Subcutaneous adipose tissue (tissue), 4 donors: ENCODE measurements around the gene PRSS23. TPM values are rescaled to one million over a fixed set of nuclear protein-coding genes. Genes with fewer than 3 reads are reported as not detected.

Experiments
- CTCF ChIP-seq: fragments of 450-650 bp; IDR thresholded peaks from one replicate; pipeline ENCODE4 v1.5.1; 2016; ENCODE audit warnings: low read depth, mild to moderate bottlenecking, control low read depth, antibody characterized with exemption, moderate library complexity
- total RNA-seq, 4 donors: library from RNA; depleted of rRNA; stranded (reverse); fragments of >200 nt; gene quantifications; one replicate each; pipeline ENCODE4 v1.1.0, GENCODE V29; 2016

PRSS23 gene
- total RNA-seq, 4 donors from 2014 or later = 14.8 to 29.8 (median 23.4) TPM

GRCh38 chr11:86805873-86806310, 5.5 kb downstream of the PRSS23 start:
- TF ChIP-seq CTCF = no peak

GRCh38 chr11:86806903-86807302, 6.6 kb downstream of the PRSS23 start:
- TF ChIP-seq CTCF = no peak

- no peak for TF ChIP-seq CTCF
Observed at GRCh38 chr11:86807360-86807759, 7.0 kb downstream of the PRSS23 start.

- TF ChIP-seq CTCF = no peak
Observed at GRCh38 chr11:86809561-86809960, 9.2 kb downstream of the PRSS23 start.

- TF ChIP-seq CTCF = no peak
Observed at GRCh38 chr11:86810288-86810687, 9.9 kb downstream of the PRSS23 start.

- no peak for TF ChIP-seq CTCF
Observed at GRCh38 chr11:86811637-86812321, 11.4 kb downstream of the PRSS23 start.

- no peak for TF ChIP-seq CTCF
Observed at GRCh38 chr11:86812322-86812670, 12.0 kb downstream of the PRSS23 start.
